Raji (cell line): ENCODE data around the gene HGFAC.

ENCODE experiments used
- POLR2A ChIP-seq: IDR thresholded peaks from 2 replicates; pipeline ENCODE4 v1.6.1; 2011; ENCODE audit warnings: low read depth, low read length, control low read depth; ENCODE audit not compliant: insufficient read depth

Gene HGFAC

DNA sequence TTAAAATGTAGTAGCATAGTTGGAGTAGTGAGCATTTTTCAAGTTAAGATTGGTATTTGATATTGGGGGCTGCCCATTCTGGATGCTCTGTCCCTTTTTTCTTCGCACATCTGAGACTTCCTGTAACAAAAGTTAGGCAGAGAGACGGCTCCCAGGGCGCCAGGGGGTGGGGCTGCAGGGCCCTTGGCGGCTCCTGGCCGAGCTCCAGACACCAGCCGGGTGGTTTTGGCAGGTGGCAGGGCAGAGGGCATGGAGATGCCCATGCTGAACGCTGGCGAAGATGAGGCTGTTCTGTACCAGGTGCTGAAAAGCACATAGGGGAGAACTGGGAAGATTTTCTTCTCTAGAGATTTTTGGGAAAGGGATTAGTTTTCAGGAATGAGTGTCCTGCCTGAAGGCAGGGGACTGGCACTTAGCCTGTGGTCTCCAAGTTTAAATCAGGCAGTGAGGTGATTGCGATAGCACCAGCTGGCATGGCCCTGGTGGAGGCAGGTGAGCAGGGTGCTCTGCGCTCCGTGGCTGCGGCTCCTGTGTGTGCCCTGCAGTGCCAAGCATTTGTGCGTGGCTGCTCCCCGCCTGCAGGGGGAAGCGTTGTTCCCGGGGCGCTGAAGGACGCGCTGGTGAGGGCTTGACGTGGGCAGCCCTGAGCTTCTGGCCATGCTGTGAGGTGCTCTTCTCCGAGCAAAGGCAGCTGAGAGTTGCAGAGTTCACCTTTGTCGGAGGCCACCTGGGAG is 23.6 kb upstream of the HGFAC start:
- TF ChIP-seq POLR2A = no peak

DNA sequence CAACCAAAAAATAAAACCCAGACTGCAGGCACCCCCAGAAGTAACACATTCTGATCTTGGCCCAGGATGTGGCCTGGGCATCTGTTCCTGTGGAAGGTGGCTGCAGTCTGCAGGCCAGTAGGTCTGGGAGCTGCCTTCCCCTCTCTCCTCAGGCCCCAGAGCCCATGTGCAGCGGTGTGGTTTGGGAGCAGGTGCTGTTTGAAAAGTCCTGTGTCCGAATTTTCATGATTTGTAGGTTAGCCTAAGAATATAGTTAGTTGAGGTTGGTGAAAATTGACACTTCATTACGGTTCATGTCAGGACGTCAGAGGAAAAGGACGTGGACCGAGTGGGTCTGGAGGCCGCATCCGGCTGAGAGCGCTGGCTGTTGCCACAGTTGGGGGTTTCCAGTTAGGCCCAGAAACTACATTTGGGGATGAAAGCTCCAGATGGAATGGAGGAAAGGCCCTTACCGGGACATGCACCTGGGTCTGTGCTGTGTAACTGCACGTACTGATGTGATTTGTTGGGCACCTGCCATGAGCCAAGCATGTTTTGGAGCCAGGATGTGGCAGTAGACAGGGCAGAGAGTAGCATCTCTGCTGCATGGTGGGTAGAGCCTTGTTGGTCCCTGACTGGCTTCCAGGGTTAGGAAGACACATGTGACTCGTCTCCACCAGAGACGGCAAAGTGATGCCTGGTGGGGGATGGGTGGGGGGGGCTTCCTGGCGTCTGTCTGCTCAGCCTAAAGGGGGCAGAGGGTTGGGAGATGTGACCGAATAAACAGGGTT is 21.7 kb upstream of the HGFAC start:
- no peak for TF ChIP-seq POLR2A

DNA sequence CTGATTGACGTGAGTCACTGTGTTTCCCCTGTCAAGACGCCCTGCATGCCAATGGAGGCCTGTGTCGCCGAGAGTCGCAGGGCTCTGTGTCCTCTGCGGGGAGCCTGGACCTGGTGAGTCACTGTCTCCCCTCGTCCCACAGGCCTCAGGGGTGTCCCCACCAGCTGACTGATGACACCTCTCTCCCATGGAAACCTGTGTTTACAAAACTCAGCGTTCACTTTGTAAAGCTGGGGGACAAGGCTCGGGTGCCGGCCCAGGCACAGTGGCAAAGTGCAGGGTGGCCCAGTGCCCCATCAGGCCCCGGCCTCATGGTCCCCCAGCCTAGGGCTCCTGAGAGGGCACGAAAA is 21.2 kb upstream of the HGFAC start:
- no peak for TF ChIP-seq POLR2A

DNA sequence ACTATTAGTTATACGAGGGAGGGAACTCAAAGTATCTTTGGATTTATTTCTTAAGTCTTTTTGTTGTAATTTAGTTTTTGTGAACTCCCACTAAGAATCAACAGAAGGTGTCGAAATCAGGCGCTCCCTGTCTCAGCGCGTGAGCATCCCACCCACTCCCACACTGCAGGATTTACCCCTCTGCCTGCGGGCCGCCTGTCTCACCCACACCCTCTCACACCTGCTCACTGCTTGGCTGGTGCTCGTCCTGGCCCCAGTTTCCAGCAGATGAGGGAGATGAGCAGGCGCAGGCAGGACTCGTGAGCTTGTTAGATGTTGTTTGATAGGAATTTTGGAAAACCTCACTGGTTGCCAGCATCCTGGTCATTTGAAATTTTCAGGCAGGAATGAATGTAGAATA is 20.8 kb upstream of the HGFAC start:
- no peak for TF ChIP-seq POLR2A

DNA sequence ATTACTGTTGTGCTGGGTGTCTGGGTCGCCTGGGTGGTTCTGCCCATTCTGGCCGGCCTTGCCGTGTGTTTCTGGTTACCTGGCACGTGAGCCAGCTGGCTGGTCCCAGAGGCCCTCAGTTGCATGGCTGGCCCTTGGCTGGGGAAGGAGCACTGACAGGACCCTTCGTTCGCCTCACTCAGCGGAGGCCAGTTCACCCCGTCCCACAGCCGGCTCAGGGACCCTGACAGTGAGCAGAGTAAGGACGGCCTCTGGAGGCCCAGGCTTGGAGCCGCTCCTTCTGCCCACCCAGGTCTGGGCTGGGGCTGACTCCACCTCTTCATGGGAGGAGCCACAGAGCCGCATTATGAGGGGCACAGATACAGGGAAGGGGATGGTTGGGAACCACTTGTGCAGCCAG is 20.3 kb upstream of the HGFAC start:
- TF ChIP-seq POLR2A = no peak

DNA sequence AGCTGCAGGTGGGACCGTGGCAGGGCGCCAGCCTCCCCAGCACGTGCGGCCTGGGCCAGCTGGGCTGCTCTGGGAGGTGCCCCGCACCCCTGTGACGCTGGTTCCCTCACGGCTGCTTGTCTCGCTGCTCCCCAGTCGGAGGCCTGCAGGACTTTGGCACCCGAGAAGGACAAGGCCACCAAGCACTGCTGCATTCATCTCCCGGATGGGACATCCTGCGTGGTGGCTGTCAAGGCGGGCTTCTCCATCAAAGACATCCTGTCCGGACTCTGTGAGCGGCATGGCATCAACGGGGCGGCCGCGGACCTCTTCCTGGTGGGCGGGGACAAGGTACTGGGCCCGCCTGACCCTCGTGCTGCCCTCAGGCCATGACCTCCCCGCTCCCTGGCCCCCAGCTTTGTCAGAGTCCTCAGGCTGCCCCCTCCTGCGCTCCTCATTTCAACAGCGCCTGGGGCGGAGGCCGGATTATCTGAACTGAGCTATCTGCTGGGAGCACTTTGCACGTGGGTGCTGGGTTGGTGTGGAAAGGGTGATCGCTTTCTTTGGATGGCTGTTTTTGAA is 19.4 kb upstream of the HGFAC start:
- no peak for TF ChIP-seq POLR2A

DNA sequence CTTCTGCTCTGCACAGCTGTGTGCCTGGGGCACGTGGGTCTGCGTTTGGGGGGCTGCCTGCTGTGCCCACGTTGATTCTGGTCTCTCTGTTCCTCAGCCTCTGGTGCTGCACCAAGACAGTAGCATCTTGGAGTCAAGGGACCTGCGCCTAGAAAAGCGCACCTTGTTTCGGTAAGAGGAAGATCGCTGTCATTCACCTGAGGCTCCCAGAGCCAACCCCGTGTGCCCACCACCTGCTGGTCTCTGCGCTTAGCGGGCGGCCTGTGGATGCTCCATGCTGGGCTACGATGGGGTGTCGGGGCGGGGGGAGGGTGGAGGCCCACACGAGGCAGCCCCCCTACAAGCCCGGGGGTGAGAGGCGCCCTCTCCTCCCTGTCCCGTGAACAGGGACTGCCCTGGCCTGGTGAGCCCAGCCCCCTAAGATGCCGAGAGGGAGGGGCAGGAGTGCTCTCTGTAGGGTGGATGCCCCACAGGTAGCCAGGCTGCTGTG is 18.9 kb upstream of the HGFAC start:
- TF ChIP-seq POLR2A = no peak

DNA sequence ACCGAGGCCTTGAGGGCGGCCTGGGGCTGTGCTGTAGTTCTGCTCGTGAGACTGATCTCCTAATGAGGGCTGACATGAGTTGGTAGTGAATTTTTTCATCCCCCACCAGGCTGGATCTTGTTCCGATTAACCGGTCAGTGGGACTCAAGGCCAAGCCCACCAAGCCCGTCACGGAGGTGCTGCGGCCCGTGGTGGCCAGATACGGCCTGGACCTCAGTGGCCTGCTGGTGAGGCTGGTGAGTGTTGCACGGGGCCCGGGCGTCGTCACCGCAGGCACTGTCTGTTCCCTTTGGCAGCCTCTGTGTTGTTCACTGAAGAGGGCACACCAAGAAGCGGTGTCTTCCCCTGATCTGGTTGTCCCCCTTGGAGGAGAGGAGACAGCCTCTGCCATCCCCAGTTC is 18.4 kb upstream of the HGFAC start:
- no peak for TF ChIP-seq POLR2A

DNA sequence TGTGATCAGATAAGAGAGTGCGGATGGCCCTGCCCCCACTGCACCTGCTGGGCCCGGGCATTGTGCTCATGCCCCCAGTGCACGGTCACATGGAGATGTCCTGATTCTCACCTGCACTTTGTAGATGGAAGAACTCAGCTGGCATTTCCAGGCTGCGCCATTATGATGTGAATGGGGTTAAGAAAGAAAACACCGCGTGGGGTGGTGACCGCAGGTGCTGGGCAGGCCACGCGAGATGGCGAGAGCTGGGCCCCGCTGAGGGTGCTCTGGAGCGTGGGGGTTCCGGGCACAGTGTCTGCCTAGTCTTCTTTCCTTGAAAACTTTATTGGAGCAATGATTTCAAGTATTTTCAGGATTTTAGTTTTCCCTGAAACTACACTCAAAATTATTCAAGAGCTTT is 17.8 kb upstream of the HGFAC start:
- TF ChIP-seq POLR2A = no peak

DNA sequence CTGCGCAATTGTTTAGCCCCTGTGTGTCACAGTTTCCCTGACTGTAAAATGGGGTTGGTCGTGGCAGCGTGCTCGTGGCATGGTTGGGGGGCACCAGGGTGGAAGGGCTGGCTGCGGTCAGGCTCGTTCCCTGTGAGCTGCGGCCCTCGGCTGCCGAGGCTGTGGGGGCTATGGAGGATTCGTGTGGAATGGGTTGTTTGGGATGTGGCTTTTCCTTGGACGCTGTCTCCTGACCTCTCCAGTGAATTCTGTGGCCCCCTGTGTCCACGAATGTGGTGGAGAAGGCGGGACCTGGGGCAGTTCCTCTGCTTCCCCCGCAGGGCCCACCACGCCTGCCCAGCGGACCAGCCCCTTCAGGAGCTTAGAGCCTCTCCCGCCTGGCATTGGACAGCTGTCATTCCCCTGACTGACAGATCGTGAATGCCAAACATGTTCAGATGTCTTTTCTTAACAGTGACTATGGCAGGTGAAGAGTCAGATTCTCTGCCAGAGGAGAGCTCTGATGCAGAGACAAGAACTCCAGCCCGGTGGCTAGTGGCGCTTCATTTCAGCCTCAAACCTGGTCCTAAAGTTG is 17.2 kb upstream of the HGFAC start:
- TF ChIP-seq POLR2A = no peak

DNA sequence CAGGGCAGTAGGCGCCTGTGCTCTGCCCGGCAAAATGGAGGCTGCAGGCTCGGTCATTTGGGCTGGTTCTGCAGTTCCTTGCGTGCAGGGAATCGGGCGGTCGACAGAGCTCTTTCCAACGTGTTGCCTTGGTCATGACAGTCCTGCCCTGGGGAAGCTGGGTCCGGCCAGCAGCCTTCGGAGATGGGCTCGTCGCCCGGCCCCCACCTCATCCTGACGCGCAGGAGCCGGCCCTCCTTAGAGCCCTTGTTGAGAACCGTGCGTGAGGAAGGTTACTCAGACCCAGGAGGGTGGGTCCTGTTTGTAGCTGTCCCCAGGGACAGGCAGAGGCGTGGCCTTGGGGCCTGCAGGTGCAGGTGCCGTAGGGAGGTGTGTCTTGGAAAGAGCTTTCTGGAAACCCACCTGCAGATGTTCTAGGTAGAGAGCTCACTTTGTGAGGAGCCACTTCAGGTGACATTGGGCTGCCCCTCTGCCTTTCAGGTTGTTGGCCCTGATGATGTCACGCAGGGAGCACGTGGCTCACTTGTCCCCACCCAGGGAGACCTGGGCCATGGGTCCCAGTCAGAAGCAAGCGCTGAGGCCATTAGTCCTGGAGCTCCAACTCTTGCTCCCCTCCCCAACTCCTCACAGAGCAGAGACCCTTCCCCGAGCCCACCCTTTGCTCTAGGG is 15.2 kb upstream of the HGFAC start:
- TF ChIP-seq POLR2A = no peak

DNA sequence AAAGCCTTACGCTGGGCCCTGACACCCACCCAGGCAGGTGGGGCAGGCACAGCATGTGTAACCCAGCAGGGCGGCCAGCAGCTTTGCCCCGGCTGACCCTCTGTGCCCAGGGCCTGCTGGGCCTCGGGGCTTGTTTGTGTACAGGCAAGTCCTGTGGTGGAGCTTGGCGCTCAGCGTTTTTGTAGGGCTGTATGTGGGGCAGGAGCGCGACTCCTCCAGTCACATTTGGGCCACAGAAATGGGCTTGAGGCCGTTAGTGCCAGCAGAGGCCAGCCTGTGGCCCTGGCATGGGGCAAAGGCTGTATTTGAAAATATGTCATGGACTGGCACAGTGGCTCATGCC is 14.7 kb upstream of the HGFAC start:
- no peak for TF ChIP-seq POLR2A

DNA sequence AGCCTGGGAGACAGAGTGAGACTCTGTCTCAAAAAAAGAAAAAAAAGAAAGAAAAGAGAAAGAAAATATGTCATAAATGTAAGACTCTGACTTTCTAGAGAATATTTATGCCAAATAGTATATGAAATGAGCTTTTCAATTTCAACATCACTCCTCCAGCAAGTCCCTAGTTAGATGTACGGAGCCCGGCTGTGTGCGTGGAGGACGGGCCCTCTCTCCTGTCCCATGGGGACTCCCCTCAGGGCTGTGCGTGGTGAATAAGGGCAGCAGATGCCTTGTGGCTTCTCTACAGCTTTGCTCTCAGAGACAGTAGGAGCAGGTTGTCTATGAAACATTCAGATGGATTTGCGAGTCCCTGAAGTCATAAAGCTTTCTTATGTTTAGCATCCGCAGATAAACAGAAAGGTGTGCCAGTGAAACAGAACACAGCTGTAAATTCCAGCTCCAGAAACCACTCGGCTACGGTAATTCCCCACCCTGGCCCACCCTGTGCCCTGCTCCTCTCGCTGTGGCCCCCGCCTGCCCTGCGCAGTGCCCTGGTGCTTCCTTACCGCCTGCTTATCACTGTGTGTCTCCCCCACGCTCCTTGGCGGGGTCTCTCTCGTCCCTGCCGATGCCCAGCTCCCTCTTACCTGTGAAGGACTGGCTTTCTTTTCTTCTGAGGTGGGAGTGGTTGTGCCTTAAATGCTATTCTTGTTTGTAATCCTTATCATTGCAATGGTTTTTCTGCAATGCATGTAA is 13.9 kb upstream of the HGFAC start:
- TF ChIP-seq POLR2A = no peak

DNA sequence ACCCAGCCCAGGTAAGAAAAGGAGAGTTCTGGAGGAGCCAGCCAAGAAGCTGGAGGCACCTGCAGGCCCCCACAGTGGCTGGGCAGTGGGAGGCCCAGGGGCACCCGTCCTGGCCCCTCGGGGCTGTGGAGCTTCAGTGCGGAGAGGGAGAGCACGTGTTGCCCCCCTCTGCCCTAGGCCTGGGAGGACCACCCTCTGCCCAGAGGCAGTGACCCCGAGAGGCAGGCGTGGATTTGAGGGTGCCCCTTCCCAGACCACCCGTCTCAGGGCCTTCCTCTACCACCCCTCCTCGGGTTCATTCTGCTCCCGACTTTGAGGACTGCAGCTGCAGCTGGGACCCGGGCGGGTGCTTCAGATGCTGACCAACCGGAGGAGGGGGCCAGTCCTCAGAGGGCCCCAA is 12.1 kb upstream of the HGFAC start:
- TF ChIP-seq POLR2A = no peak

DNA sequence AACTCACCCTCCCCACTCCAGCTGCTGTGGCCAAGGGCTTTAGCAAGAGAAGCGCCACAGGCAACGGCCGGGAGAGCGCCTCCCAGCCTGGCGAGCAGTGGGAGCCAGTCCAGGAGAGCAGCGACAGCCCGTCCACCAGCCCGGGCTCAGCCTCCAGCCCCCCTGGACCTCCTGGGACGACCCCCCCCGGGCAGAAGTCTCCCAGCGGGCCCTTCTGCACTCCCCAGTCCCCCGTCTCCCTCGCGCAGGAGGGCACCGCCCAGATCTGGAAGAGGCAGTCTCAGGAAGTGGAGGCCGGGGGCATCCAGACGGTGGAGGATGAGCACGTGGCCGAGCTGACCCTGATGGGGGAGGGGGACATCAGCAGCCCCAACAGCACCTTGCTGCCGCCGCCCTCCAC is 11.2 kb upstream of the HGFAC start:
- no peak for TF ChIP-seq POLR2A
